ENCODE data around the gene IMMP2L. TPM values are rescaled to one million over a fixed set of nuclear protein-coding genes. Genes with fewer than 3 reads are reported as not detected.

Gene IMMP2L
- total and polyA plus RNA-seq, 7 donors = 9.3 to 43.0 (median 19.2) TPM

- H3K36me3 ChIP-seq (ENCODE audit: insufficient read depth in 1 of 2, low read depth in 1 of 2) = no peaks in the 10 kb centered on the region
- intact Hi-C loops (cut with DNase I) = loop anchor here (2.0 to 5.0 kb wide), 4 partner anchors 395 to 641 kb away; partner anchors contain the start of gene IMMP2L (in 1 of the 2)
- H3K27me3 ChIP-seq (ENCODE audit: insufficient read depth in 3 of 3, low read length in 2 of 3) = no peaks in the 10 kb centered on the region
- peaks cover 21% of the 10 kb centered on the region for H3K4me1 ChIP-seq
- ATAC-seq (peak in 1 of 4 donors; percentile 14), DNase-seq (no peak)
- TF ChIP-seq, protein P1, sequence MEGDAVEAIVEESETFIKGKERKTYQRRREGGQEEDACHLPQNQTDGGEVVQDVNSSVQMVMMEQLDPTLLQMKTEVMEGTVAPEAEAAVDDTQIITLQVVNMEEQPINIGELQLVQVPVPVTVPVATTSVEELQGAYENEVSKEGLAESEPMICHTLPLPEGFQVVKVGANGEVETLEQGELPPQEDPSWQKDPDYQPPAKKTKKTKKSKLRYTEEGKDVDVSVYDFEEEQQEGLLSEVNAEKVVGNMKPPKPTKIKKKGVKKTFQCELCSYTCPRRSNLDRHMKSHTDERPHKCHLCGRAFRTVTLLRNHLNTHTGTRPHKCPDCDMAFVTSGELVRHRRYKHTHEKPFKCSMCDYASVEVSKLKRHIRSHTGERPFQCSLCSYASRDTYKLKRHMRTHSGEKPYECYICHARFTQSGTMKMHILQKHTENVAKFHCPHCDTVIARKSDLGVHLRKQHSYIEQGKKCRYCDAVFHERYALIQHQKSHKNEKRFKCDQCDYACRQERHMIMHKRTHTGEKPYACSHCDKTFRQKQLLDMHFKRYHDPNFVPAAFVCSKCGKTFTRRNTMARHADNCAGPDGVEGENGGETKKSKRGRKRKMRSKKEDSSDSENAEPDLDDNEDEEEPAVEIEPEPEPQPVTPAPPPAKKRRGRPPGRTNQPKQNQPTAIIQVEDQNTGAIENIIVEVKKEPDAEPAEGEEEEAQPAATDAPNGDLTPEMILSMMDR (IDR thresholded peaks at IDR 0.05) = no peak
- H3K27ac ChIP-seq = no peak overlapping the region
- H3K9me3 ChIP-seq = no peaks in the 10 kb centered on the region
- 14 to 48% (median 29%) methylated on average over 3 of the region's 3 CpGs for WGBS, 3 donors
- peak overlapping the region; percentile 60 for H3K4me3 ChIP-seq
Measured at GRCh38 chr7:111091593-111092358, 470.5 kb downstream of the IMMP2L start.

GRCh38 chr7:111090846-111091245 is 471.4 kb downstream of the IMMP2L start, which contains the start of gene LRRN3:
Gene LRRN3 (plus strand): TSS chr7:111091127. CDS start chr7:111122773, 31,646 bp downstream.
- intact Hi-C loops (cut with DNase I) = loop anchor here (2.0 to 5.0 kb wide), 4 partner anchors 396 to 641 kb away; partner anchors contain the start of gene IMMP2L (in 1 of the 2)
- WGBS, 3 donors = 5 to 7% (median 7%) methylated on average over 6 of the region's 6 CpGs
- ATAC-seq (peak; percentile 91 to 97 (median 94)), DNase-seq (peak; percentile 19 to 58)
- no peaks in the 10 kb centered on the region for H3K9me3 ChIP-seq
- H3K36me3 ChIP-seq (ENCODE audit: insufficient read depth in 1 of 2, low read depth in 1 of 2) = no peaks in the 10 kb centered on the region
- TF ChIP-seq, protein P1 (IDR thresholded peaks at IDR 0.05) = no peak
- H3K27me3 ChIP-seq (ENCODE audit: insufficient read depth in 3 of 3, low read length in 2 of 3) = no peaks in the 10 kb centered on the region
- peak within 1 kb of the TSS; percentile 60 for H3K4me3 ChIP-seq
- peaks cover 21% of the 10 kb centered on the region for H3K4me1 ChIP-seq
- H3K27ac ChIP-seq = no peak within 1 kb of the TSS

DNA sequence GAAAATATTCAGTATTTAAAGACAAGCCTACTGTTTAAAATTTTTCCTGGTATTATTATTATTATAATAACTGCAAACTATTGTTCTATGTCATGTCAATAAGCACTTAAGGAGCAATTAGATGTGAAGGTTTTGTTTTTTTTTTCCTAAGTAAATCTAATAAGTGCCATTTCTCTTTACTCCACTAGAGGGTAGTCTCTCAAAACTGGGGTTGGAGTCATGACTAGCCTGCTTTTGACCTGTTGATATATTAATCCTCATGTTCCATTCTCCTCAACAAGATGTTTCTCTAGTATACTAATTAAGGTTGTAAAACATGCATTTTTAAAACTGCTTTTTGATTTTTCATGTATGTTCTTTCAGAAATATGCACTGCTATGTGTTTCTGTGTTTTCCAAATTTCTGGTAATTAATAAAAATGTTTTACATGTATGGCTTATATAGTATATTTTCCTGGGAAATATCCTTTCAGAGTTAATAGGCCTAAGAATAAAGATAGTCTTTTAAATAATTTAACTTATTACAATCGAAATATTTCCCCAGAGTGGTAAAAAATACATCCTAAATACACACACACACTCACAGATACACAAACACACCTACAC is 472.4 kb downstream of the IMMP2L start:
- peaks cover 21% of the 10 kb centered on the region for H3K4me1 ChIP-seq
- intact Hi-C loops (cut with DNase I) = loop anchor here (2.0 to 5.0 kb wide), 4 partner anchors 397 to 642 kb away; partner anchors contain the start of gene IMMP2L (in 1 of the 2)
- TF ChIP-seq, protein P1 (IDR thresholded peaks at IDR 0.05) = peak; percentile 84
- DNase-seq (no peak), ATAC-seq (peak; percentile 70 to 89 (median 79))
- H3K27ac ChIP-seq = no peak overlapping the region
- 31 to 36% (median 34%) methylated on average over 1 of the region's 1 CpG for WGBS, 3 donors
- no peak overlapping the region for H3K4me3 ChIP-seq
- no peaks in the 10 kb centered on the region for H3K9me3 ChIP-seq
- H3K36me3 ChIP-seq (ENCODE audit: insufficient read depth in 1 of 2, low read depth in 1 of 2) = no peaks in the 10 kb centered on the region
- no peaks in the 10 kb centered on the region for H3K27me3 ChIP-seq (ENCODE audit: insufficient read depth in 3 of 3, low read length in 2 of 3)

- TF ChIP-seq, protein P1 (IDR thresholded peaks at IDR 0.05) = no peak
- intact Hi-C loops (cut with DNase I) = loop anchor here in 1 of 2 donors (5.0 kb wide), 1 partner anchor 644 kb away; no protein-coding TSS in a partner anchor
- H3K27me3 ChIP-seq (ENCODE audit: insufficient read depth in 3 of 3, low read length in 2 of 3) = no peaks in the 10 kb centered on the region
Measured at GRCh38 chr7:111088328-111088727, 474.0 kb downstream of the IMMP2L start.

More at GRCh38 chr7:111088328-111088727, 474.0 kb downstream of the IMMP2L start:
- H3K36me3 ChIP-seq (ENCODE audit: insufficient read depth in 1 of 2, low read depth in 1 of 2) = no peaks in the 10 kb centered on the region
- H3K27ac ChIP-seq = no peak overlapping the region
- ATAC-seq (no peak), DNase-seq (no peak)
- peaks cover 21% of the 10 kb centered on the region for H3K4me1 ChIP-seq
- whole genome bisulfite sequencing, 3 donors = 93 to 98% (median 93%) methylated on average over 1 of the region's 1 CpG
- no peak overlapping the region for H3K4me3 ChIP-seq
- no peaks in the 10 kb centered on the region for H3K9me3 ChIP-seq

All from psoas muscle (tissue), 8 donors.